ENCODE measurements around the gene CST5. TPM values are rescaled to one million over a fixed set of nuclear protein-coding genes. Genes with fewer than 3 reads are reported as not detected.

CST5 gene
- polyA plus RNA-seq, 2 of the 4 experiments (the other 2 are of a cell fraction): not detected

DNA sequence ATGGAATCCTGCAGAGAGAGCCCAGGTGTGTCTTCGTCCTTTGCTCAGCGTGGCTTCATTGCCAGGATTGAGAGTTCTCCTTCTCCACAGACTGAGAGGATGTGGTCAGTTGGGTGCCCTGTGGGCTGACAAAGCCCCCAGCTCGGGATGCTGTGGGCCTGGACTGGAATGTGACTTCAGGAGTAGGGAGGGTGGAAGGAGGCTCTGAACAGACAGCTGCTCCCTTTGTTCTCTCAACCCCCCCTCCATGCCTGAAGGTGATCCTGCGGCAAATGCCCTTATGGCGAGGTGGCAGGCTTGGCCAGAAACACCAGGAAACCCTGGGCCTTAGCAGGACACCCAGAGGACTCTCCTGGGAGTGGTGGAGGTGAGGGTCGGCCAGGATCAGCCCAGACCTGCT lies 1.8 kb upstream of the CST5 start:
- H3K27ac ChIP-seq: no peak overlapping the region
- H3K4me2 ChIP-seq: no peak overlapping the region
- no peaks in the 10 kb centered on the region for H3K4me1 ChIP-seq
- no peak for ATAC-seq
- POLR2A ChIA-PET: no interaction called here
- TF ChIP-seq MYC (IDR thresholded peaks at IDR 0.05; ENCODE audit: borderline replicate concordance, low read length) (no peak), EHF (CRISPR knock-in tag; IDR thresholded peaks at IDR 0.05) (no peak), RARB (CRISPR knock-in tag; IDR thresholded peaks at IDR 0.05) (no peak), FOSL2 (IDR thresholded peaks at IDR 0.05) (no peak), FOSL2 (CRISPR knock-in tag; IDR thresholded peaks at IDR 0.05) (no peak), CBX2 (IDR thresholded peaks at IDR 0.05; ENCODE audit: borderline replicate concordance, low read depth) (no peak), HDAC2 (IDR thresholded peaks at IDR 0.05) (no peak), ZC3H11A (IDR thresholded peaks at IDR 0.05) (no peak), ZNF302 (CRISPR knock-in tag; IDR thresholded peaks at IDR 0.05) (no peak), HOXB13 (CRISPR knock-in tag; IDR thresholded peaks at IDR 0.05; ENCODE audit: low read depth) (no peak), SMC3 (IDR thresholded peaks at IDR 0.05) (no peak), CHD2 (IDR thresholded peaks at IDR 0.05; ENCODE audit: low read length, partially characterized antibody) (no peak), ELK1 (IDR thresholded peaks at IDR 0.05; ENCODE audit: low read depth, low read length) (no peak), POLR2A (IDR thresholded peaks at IDR 0.05; ENCODE audit: low read length) (no peak), RAD21 (conservative IDR thresholded peaks at IDR 0.05 in 1 of 2, IDR thresholded peaks at IDR 0.05 in 1 of 2) (no peak), RFX5 (IDR thresholded peaks at IDR 0.05) (no peak), NR3C1 (IDR thresholded peaks at IDR 0.05) (no peak), E2F6 (IDR thresholded peaks at IDR 0.05; ENCODE audit: borderline replicate concordance, low read depth) (no peak)
- TF ChIP-seq, protein P1, sequence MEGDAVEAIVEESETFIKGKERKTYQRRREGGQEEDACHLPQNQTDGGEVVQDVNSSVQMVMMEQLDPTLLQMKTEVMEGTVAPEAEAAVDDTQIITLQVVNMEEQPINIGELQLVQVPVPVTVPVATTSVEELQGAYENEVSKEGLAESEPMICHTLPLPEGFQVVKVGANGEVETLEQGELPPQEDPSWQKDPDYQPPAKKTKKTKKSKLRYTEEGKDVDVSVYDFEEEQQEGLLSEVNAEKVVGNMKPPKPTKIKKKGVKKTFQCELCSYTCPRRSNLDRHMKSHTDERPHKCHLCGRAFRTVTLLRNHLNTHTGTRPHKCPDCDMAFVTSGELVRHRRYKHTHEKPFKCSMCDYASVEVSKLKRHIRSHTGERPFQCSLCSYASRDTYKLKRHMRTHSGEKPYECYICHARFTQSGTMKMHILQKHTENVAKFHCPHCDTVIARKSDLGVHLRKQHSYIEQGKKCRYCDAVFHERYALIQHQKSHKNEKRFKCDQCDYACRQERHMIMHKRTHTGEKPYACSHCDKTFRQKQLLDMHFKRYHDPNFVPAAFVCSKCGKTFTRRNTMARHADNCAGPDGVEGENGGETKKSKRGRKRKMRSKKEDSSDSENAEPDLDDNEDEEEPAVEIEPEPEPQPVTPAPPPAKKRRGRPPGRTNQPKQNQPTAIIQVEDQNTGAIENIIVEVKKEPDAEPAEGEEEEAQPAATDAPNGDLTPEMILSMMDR (IDR thresholded peaks at IDR 0.05): no peak
- no peaks in the 10 kb centered on the region for H3K9me3 ChIP-seq
- CTCF ChIA-PET: interaction anchor here (1.9 kb wide), 1 partner anchor 9 kb away, joined by 10 read pairs; no protein-coding TSS in a partner anchor
- no peak overlapping the region for H3K4me3 ChIP-seq
- FAIRE-seq: no peak
- DNase-seq (ENCODE audit: low read depth in 1 of 2, low spot score in 1 of 2): no peak
- WGBS (ENCODE audit: missing lambda C conversion rate): 37% methylated on average over 6 of the region's 6 CpGs

DNA sequence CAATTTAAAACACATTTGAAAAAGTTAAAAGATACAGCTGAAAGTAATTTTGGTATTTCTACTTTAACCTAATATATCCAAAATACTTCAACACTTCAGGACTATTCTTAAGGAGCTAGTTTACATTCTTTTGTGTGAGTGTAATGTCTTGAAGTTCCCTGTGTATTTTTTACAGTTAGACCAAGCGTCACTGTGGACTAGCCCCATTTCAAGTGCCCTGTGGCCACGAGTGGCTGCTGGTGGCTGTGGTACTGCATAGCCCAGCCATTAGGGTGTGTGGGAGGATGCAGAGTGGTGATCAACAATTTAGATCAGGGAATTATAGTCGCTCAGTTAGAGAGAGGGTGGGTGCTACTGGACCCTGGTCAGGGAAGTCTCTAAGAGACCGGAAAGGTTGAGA lies 869 bp upstream of the CST5 start:
- FAIRE-seq (no peak), DNase-seq (ENCODE audit: low read depth in 1 of 2, low spot score in 1 of 2) (no peak), ATAC-seq (no peak)
- CTCF ChIA-PET: interaction anchor here (1.9 kb wide), 2 partner anchors 10 to 82 kb away, joined by 4 to 10 read pairs; no protein-coding TSS in a partner anchor
- TF ChIP-seq MAZ (IDR thresholded peaks at IDR 0.05; ENCODE audit: borderline replicate concordance, low read depth, low read length) (no peak), TFCP2L1 (CRISPR knock-in tag; IDR thresholded peaks at IDR 0.05) (no peak), CHD4 (IDR thresholded peaks at IDR 0.05; ENCODE audit: borderline replicate concordance) (no peak), HOXB5 (CRISPR knock-in tag; IDR thresholded peaks at IDR 0.05) (no peak), EHMT2 (IDR thresholded peaks at IDR 0.05; ENCODE audit: low read depth) (no peak), PHF8 (IDR thresholded peaks at IDR 0.05; ENCODE audit: borderline replicate concordance, low read depth) (no peak)
- POLR2A ChIA-PET: no interaction called here
- H3K27ac ChIP-seq: no peak overlapping the region
- no peaks in the 10 kb centered on the region for H3K4me1 ChIP-seq
- no peak overlapping the region for H3K4me3 ChIP-seq
- H3K9me3 ChIP-seq: no peaks in the 10 kb centered on the region
- H3K4me2 ChIP-seq: no peak overlapping the region
- WGBS (ENCODE audit: missing lambda C conversion rate): 31% methylated on average over 4 of the region's 4 CpGs

All from A549 (cell line).